DND-41 (cell line): ENCODE results near the gene TEX54.

Experiments
- ATAC-seq: fragments of 200-7000 bp; cut with Tn5 transposase; 3 replicates; pipeline ENCODE4 v1.9.1; 2021; ENCODE audit warnings: low read depth; ENCODE audit not compliant: insufficient read depth
- DNase-seq: peaks from one replicate; pipeline ENCODE4 v3.0.0-alpha.2; 2020
- H2AFZ ChIP-seq: 2 replicates; pipeline ENCODE4 v1.6.0; 2012; ENCODE audit warnings: low read depth, low read length
- H3K27ac ChIP-seq: 2 replicates; pipeline ENCODE4 v1.5.1; 2012; ENCODE audit warnings: low read length, inconsistent platforms
- H3K27me3 ChIP-seq: fragments of 200-600 bp; sonication (generic); 2 replicates; pipeline ENCODE4 v1.6.0; 2012; ENCODE audit warnings: low read length, mild to moderate bottlenecking, inconsistent platforms; ENCODE audit not compliant: insufficient read depth, poor library complexity
- H3K36me3 ChIP-seq: 2 replicates; pipeline ENCODE4 v1.5.1; 2012; ENCODE audit warnings: low read length, inconsistent platforms; ENCODE audit not compliant: insufficient read depth
- H3K4me1 ChIP-seq: 2 replicates; pipeline ENCODE4 v1.5.1; 2012; ENCODE audit warnings: mild to moderate bottlenecking, low read length; ENCODE audit not compliant: insufficient read depth
- H3K4me2 ChIP-seq: 2 replicates; pipeline ENCODE4 v1.6.0; 2012; ENCODE audit warnings: mild to moderate bottlenecking, moderate library complexity, low read length, inconsistent platforms; ENCODE audit not compliant: insufficient read depth
- H3K4me3 ChIP-seq, 2 experiments: fragments of 200-600 bp in 1 of 2; shearing (Covaris generic) in 1 of 2; 2 replicates each; pipeline ENCODE4 v1.5.1; 2012 to 2016; ENCODE audit warnings: inconsistent platforms in 2 of 2, low read length in 2 of 2, mild to moderate bottlenecking in 2 of 2, low read depth in 1 of 2, moderate library complexity in 1 of 2
- H3K79me2 ChIP-seq: 2 replicates; pipeline ENCODE4 v1.6.0; 2012; ENCODE audit warnings: low read length, inconsistent platforms; ENCODE audit not compliant: insufficient read depth
- H3K9ac ChIP-seq: 2 replicates; pipeline ENCODE4 v1.6.0; 2012; ENCODE audit warnings: low read depth, mild to moderate bottlenecking, inconsistent platforms, low read length, moderate library complexity
- H3K9me3 ChIP-seq: 2 replicates; pipeline ENCODE4 v1.5.1; 2012; ENCODE audit warnings: low read length, moderate library complexity, mild to moderate bottlenecking, inconsistent platforms; ENCODE audit not compliant: insufficient read depth, severe bottlenecking
- H4K20me1 ChIP-seq: 2 replicates; pipeline ENCODE4 v1.6.0; 2012; ENCODE audit warnings: low read length; ENCODE audit not compliant: insufficient read depth
- CTCF ChIP-seq: IDR thresholded peaks from 2 replicates; pipeline ENCODE4 v1.5.1; 2012; ENCODE audit warnings: borderline replicate concordance, low read length, moderate library complexity, mild to moderate bottlenecking; ENCODE audit not compliant: poor library complexity, severe bottlenecking; ENCODE audit errors: extremely low read depth
- EZH2 ChIP-seq: IDR thresholded peaks from 3 replicates; pipeline ENCODE4 v1.6.1; 2012; ENCODE audit warnings: borderline replicate concordance, low read depth, mild to moderate bottlenecking, moderate library complexity, low read length, inconsistent platforms; ENCODE audit not compliant: severe bottlenecking

TEX54 gene

GRCh38 chr11:62855571-62856332, 23.1 kb upstream of the TEX54 start:
- H3K27me3 ChIP-seq = no peaks in the 10 kb centered on the region
- peak; percentile 83 for ATAC-seq
- peak overlapping the region; percentile 59 to 73 for H3K4me3 ChIP-seq
- H3K9ac ChIP-seq = peak overlapping the region; percentile 80
- TF ChIP-seq EZH2 = no peak
- no peak for TF ChIP-seq CTCF
- peaks cover 45% of the 10 kb centered on the region for H3K4me1 ChIP-seq
- H3K79me2 ChIP-seq = peaks cover 75% of the 10 kb centered on the region
- peak; percentile 98 for DNase-seq
- H3K36me3 ChIP-seq = peaks cover 43% of the 10 kb centered on the region
- no peaks in the 10 kb centered on the region for H3K9me3 ChIP-seq
- H4K20me1 ChIP-seq = peaks cover 40% of the 10 kb centered on the region
- H2AFZ ChIP-seq = peak overlapping the region; percentile 93
- peak overlapping the region; percentile 86 for H3K4me2 ChIP-seq
- H3K27ac ChIP-seq = peak overlapping the region; percentile 96

GRCh38 chr11:62854825-62855570, 22.4 kb upstream of the TEX54 start:
- peak overlapping the region; percentile 59 to 73 for H3K4me3 ChIP-seq
- H3K27me3 ChIP-seq = no peaks in the 10 kb centered on the region
- H3K27ac ChIP-seq = peak overlapping the region; percentile 95
- no peak for TF ChIP-seq EZH2
- no peak for TF ChIP-seq CTCF
- no peak for DNase-seq
- H3K4me2 ChIP-seq = peak overlapping the region; percentile 62
- H3K79me2 ChIP-seq = peaks cover 69% of the 10 kb centered on the region
- peak overlapping the region; percentile 7; the same call in 1 of the 2 replicates for H2AFZ ChIP-seq
- peaks cover 40% of the 10 kb centered on the region for H4K20me1 ChIP-seq
- H3K9me3 ChIP-seq = no peaks in the 10 kb centered on the region
- peak overlapping the region; percentile 80 for H3K9ac ChIP-seq
- H3K36me3 ChIP-seq = peaks cover 43% of the 10 kb centered on the region
- no peak for ATAC-seq
- peaks cover 43% of the 10 kb centered on the region for H3K4me1 ChIP-seq

- Histone ChIP-seq H3K4me2 (peak overlapping the region; percentile 62), H3K36me3 (peaks cover 43% of the 10 kb centered on the region)
- no peak for ATAC-seq
Measured at GRCh38 chr11:62854013-62854824, 21.6 kb upstream of the TEX54 start.

More at GRCh38 chr11:62854013-62854824, 21.6 kb upstream of the TEX54 start:
- no peaks in the 10 kb centered on the region for H3K9me3 ChIP-seq
- H4K20me1 ChIP-seq = peaks cover 40% of the 10 kb centered on the region
- peaks cover 43% of the 10 kb centered on the region for H3K4me1 ChIP-seq
- H2AFZ ChIP-seq = no peak overlapping the region
- H3K79me2 ChIP-seq = peaks cover 62% of the 10 kb centered on the region
- no peak for DNase-seq
- peak overlapping the region; percentile 80 for H3K9ac ChIP-seq
- peak overlapping the region; percentile 59 to 73 for H3K4me3 ChIP-seq
- TF ChIP-seq EZH2 (no peak), CTCF (no peak)
- no peaks in the 10 kb centered on the region for H3K27me3 ChIP-seq
- peak overlapping the region; percentile 95 for H3K27ac ChIP-seq
